HG03460 (cell line): Measurements from ENCODE around the gene ATP9A.
"Not testable (repeated sequence)": the region's sequence is repeated elsewhere in the genome, so short reads cannot be mapped to it uniquely, and the experiment has no call there.

Experiments
- ATAC-seq: cut with Tn5 transposase; IDR thresholded peaks from one replicate; pipeline ENCODE4 v1.9.1; 2021; ENCODE audit not compliant: unreplicated experiment

The ATP9A gene

GRCh38 chr20:51728737-51729136 lies 39.5 kb downstream of the ATP9A start:
- ATAC-seq: no peak

DNA sequence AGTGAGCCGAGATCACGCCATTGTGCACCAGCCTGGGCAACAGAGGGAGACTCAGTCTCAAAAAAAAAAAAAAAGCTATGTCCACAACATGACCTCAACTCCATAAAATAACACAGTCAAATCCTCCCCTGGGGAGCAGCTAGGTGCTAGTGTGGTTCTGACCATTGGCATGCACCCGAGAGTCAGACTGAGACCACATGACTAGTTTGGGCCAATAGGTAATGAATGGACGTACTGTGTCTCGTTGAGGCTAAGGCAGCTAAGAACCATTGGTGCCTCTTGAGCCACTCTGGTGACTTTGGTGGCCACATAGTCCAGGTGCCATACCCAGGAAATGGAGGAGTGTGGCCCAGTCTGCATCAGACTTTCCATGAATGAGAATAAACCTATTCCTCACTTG lies 40.3 kb downstream of the ATP9A start:
- ATAC-seq: no peak

DNA sequence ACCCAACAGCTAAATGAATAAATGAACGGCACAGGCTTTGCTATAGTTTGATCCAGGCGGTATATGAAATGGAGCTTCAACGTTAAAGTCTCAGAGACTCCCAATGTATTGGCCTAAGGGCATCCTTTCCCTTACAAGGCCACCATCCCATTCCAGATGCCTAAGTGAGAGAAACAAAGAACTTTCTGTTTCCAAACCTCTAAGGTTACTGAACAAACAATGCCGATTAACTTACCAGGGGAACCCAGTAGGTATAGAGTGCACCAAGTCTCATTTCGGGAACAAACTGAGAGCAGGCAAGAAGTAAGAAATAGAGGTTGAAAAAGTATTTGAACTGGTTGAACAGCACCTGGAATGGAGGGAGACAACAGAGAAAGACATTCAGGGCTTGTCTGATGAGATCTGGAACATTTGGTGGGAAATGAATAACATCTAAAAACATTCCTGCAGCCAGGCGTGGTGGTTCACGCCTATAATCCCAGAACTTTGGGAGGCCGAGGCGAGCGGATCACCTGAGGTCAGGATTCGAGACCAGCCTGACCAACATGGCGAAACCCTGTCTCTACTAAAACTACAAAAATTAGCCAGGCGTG lies 42.5 kb downstream of the ATP9A start:
- no peak for ATAC-seq

GRCh38 chr20:51723026-51723425 lies 45.2 kb downstream of the ATP9A start:
- ATAC-seq: not testable (repeated sequence)

DNA sequence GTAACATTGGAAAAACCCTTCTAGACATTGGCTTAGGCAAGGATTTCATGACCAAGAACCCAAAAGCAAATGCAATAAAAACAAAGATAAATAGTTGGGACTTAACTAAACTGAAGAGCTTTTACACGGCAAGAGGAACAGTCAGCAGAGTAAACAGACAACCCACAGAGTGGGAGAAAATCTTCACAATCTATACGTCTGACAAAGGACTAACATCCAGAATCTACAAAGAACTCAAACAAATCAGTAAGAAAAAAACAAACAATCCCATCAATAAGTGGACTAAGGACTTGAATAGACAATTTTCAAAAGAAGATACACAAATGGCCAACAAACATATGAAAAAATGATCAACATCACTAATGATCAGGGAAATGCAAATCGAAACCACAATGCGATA lies 45.9 kb downstream of the ATP9A start:
- not testable (repeated sequence) for ATAC-seq

DNA sequence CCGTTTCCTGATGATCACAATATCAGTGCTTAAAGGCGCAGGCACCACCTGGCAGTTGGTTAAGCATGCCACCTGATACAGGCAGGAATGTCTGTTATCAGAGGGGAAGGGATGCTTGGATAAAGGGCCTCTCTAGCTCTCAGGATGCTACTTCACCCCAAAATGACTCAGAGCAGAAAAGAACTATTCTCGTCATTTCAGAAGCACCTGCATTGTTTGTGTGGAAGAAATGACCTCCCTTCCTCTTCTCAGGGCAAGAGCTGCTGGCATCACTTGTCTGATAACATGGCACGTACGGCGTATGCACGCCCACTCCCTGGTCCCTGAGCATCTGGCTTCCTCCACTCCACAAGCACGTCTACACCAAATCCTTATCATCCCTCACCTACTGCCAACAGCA lies 47.3 kb downstream of the ATP9A start:
- ATAC-seq: no peak

DNA sequence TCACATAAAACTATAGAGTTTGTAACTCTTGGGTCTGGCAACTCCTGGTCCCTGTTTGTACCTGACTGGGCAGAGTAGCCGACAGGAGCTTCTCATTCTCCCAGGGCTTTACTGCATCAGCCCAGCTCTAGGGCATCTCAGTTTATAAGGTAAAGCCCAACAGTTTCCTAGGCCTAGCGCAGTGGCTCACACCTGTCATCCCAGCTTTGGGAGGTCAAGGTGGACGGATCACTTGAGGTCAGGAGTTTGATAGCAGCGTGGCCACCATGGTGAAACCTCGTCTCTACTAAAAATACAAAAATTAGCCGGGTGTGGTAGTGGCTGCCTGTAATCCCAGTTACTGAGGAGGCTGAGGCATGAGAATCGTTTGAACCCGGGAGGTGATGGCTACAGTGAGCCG lies 47.8 kb downstream of the ATP9A start:
- no peak for ATAC-seq

DNA sequence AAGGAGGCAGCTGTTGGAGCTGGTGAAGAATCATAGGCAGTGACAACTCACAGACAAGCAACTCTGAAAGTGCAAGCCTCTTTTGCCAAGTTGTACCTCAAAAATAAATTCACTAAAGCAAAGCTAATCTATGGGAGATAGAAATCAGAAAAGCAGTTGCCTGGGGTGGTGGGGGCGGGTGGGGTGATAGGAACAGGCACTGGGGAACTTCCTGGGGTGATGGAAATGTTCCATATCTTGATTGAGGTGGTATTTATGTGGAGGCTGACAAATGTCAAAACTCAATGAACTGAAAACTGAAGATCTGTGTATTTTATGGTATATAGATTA lies 52.4 kb downstream of the ATP9A start:
- no peak for ATAC-seq

DNA sequence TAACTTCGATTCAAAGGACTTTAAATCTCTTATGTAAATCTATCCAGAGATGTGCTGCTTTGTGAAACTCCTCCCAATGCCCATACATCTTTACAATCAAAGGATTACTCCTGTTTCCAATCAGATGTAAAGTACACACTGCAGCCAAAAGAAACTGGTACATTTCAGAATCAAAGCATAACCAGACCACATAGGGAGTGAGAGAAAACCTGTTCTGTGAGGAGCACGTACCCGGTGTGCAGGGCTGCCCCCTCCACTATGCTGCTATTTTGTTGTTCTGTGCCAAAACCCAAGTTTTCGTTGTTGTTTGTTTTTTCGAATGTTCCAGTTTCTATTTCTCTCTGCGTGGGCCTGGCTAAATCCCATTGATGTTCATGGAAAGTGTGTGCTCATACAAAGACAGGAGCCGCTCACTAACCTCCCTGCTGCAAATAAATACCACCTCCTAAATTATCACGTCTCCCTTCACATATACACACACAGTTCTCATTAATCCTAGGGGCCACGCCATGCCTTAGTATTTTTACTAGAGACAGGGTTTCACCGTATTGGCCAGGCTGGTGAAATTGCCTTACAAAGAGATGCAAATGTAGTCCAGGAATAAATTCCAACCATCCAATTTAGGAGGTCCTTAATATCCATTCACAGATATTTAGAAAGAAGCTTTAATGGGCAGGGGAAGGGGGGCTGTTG lies 52.9 kb downstream of the ATP9A start:
- ATAC-seq: no peak

DNA sequence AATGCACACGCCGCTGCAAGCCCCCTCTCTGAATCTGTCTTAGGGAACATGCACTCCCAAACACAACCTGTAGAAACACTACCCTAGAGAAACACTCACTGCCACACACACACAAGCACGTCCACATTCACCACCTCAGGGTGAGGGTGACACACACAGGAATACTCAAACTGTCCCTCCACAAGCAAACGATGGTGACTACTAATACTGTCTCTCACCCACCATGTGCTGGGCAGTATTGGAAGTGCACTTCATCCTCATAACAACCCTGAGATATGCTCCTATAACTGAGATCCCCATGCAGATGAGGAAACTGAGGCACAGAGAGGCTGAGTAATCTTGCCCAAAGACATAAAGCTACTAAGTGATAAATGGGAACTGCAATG lies 55.0 kb downstream of the ATP9A start:
- no peak for ATAC-seq

DNA sequence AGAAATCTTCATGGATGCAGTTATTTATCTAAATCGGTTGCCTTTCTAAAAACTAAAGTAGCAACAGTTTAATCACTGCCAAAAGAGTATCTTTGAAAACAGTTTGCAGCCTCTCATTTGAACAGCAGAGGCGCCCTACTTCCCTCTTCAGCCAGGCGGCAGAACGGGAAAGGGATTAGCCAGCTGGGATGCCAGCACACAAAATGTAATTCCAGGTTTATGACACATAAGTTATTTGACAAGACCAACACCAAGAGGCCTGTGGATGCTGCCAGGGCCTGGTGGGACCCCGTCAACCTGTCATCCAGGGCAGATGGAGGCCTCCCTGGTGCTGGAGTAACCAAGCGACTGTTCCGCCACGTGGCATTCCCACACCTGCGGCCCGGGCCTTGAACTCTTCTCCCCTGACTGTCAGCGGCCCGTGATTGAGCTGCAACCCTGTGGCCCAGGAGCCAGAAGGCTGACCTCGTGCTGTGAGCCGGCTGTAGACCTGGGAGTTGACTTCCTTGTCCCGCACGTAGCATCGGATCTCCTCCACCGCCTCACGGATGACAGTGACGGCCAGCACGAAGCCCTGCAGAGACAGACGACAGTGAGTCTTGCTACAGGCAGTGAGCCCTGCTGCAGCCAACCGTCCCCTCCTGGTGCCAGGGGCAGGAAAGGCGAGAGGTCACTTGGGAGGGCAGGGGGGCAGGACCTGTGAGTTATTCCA lies 55.5 kb downstream of the ATP9A start:
- ATAC-seq: no peak

GRCh38 chr20:51711426-51711825 lies 56.8 kb downstream of the ATP9A start:
- no peak for ATAC-seq

GRCh38 chr20:51710361-51710894 lies 57.8 kb downstream of the ATP9A start:
- ATAC-seq: no peak

DNA sequence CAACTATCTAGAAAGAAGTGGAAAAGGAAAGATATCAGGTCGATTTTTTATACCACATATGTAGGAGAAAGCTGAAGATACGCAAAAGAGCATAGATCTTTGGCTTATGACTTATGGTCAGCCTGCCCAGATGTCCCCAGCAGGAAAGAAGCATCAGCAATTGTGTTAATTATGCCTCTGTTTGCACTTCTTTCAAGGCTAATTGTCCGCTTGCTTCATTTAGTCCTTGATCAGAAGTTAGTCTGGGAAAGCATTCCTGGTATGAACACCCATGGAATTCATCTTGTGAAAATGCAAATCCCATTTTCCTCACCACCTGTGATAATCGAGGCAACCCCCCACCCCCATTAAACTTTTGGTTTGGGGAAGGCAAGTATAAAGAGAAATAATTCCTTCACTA lies 62.8 kb downstream of the ATP9A start:
- no peak for ATAC-seq

GRCh38 chr20:51703400-51704287 lies 64.5 kb downstream of the ATP9A start:
- no peak for ATAC-seq

DNA sequence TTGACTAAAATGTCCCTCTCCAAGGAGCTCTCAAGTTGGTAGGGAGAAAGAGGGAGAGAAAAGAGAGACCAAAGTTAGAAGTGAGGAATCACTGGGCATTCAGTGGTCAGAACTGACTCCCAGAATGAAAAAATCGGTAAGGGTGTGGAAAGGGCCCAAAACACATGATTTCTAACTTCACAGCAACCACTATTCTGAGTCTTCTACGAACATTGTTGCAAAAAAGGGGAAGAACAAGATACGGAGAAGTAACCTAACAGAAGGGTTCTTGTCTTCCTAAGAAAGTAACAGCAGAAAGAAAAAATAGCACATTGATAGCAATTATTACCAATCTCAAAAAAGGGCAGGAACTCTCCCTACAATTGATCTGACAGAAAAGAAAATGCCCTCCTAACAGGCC lies 65.6 kb downstream of the ATP9A start:
- no peak for ATAC-seq

GRCh38 chr20:51700809-51701285 lies 67.3 kb downstream of the ATP9A start:
- no peak for ATAC-seq

- no peak for ATAC-seq
Observed at GRCh38 chr20:51698252-51698651, 69.9 kb downstream of the ATP9A start.

- ATAC-seq: no peak
Observed at GRCh38 chr20:51697096-51697826, 70.9 kb downstream of the ATP9A start.

GRCh38 chr20:51696304-51697071 lies 71.7 kb downstream of the ATP9A start:
- no peak for ATAC-seq
